MM.1S (cell line): Measurements from ENCODE around the gene EIF4E1B.

ENCODE experiments used
- DNase-seq: peaks from one replicate; pipeline ENCODE4 v3.0.0-alpha.2; 2015
- H2AFZ ChIP-seq: fragments of 300-600 bp; sonication (generic); 2 replicates; pipeline ENCODE4 v1.6.0; 2016; ENCODE audit warnings: antibody characterized with exemption, low read length
- H3F3A ChIP-seq: fragments of 300-600 bp; sonication (generic); 2 replicates; pipeline ENCODE4 v1.6.1; 2016; ENCODE audit warnings: mild to moderate bottlenecking, antibody characterized with exemption, low read length, moderate library complexity, mixed read lengths; ENCODE audit not compliant: insufficient read depth
- H3K27ac ChIP-seq: fragments of 300-600 bp; sonication (generic); 2 replicates; pipeline ENCODE4 v1.5.1; 2016; ENCODE audit warnings: mild to moderate bottlenecking, low read length
- H3K27me3 ChIP-seq: fragments of 300-600 bp; sonication (generic); replicated peaks from 2 replicates; pipeline ENCODE4 v1.6.0; 2016; ENCODE audit warnings: low read length; ENCODE audit not compliant: insufficient read depth
- H3K36me3 ChIP-seq: fragments of 300-600 bp; sonication (generic); replicated peaks from 2 replicates; pipeline ENCODE4 v1.6.1; 2016; ENCODE audit warnings: mild to moderate bottlenecking, low read length, mixed read lengths; ENCODE audit not compliant: insufficient read depth
- H3K4me1 ChIP-seq: fragments of 300-600 bp; sonication (generic); 2 replicates; pipeline ENCODE4 v1.6.1; 2016; ENCODE audit warnings: low read length, mixed read lengths
- H3K4me2 ChIP-seq: fragments of 300-600 bp; sonication (generic); 2 replicates; pipeline ENCODE4 v1.6.0; 2016; ENCODE audit warnings: low read depth, low read length
- H3K4me3 ChIP-seq: fragments of 300-600 bp; sonication (generic); 2 replicates; pipeline ENCODE4 v1.5.1; 2016; ENCODE audit warnings: low read length, mixed read lengths
- H3K79me2 ChIP-seq: fragments of 300-600 bp; sonication (generic); 2 replicates; pipeline ENCODE4 v1.6.1; 2016; ENCODE audit warnings: mixed run types, low read length, mixed read lengths
- H3K9ac ChIP-seq: fragments of 300-600 bp; sonication (generic); 2 replicates; pipeline ENCODE4 v1.6.1; 2016; ENCODE audit warnings: low read length, mixed read lengths
- H3K9me2 ChIP-seq: fragments of 300-600 bp; sonication (generic); replicated peaks from 2 replicates; pipeline ENCODE4 v1.6.1; 2016; ENCODE audit warnings: mild to moderate bottlenecking, low read length, mixed read lengths; ENCODE audit not compliant: insufficient read depth
- H3K9me3 ChIP-seq: fragments of 300-600 bp; sonication (generic); replicated peaks from 2 replicates; pipeline ENCODE4 v1.6.1; 2016; ENCODE audit warnings: mild to moderate bottlenecking, low read length, mixed read lengths; ENCODE audit not compliant: insufficient read depth
- H4K20me1 ChIP-seq: fragments of 300-600 bp; sonication (generic); 2 replicates; pipeline ENCODE4 v1.6.1; 2016; ENCODE audit warnings: mild to moderate bottlenecking, low read length, moderate library complexity, mixed read lengths; ENCODE audit not compliant: insufficient read depth
- EZH2 ChIP-seq: fragments of 300-600 bp; sonication (generic); optimal IDR thresholded peaks from 2 replicates; pipeline ENCODE3; 2017; ENCODE audit warnings: low read depth, mild to moderate bottlenecking, antibody characterized with exemption, low read length, mixed read lengths
- EZH2phosphoT487 ChIP-seq: fragments of 300-600 bp; sonication (generic); IDR thresholded peaks from 2 replicates; pipeline ENCODE4 v1.6.1; 2018; ENCODE audit warnings: antibody characterized with exemption, low read length
- TF ChIP-seq, protein P1 (sequence below): fragments of 300-600 bp; sonication (generic); IDR thresholded peaks from 2 replicates; pipeline ENCODE4 v1.5.1; 2016; ENCODE audit warnings: antibody characterized with exemption, low read length, mixed read lengths

EIF4E1B gene

DNA sequence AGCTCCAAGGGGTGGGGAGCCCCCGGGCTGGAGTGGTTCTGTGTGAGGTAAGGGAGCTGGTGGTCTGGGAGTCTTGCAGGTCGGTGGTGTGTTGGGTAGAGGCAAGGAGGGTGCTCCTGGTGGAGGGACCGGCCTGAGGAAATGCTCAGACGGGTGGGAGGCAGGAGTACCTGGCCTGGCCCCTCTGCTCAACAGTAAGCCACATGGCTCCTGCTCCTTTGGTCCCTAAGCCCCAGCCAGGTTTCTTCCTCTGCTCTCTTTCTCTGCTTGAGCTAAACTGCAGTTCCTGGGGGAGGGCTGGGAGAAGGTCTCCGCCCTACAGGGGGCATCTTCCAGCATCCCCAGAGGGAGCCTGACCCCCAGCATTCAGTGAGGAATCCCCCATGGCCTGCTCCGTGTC lies 34.0 kb downstream of the EIF4E1B start:
- H3K4me1 ChIP-seq: peaks cover 15% of the 10 kb centered on the region
- DNase-seq: no peak
- no peaks in the 10 kb centered on the region for H3K9me3 ChIP-seq
- H3K36me3 ChIP-seq: no peaks in the 10 kb centered on the region
- no peaks in the 10 kb centered on the region for H3K79me2 ChIP-seq
- H3K9ac ChIP-seq: no peak overlapping the region
- H3K27ac ChIP-seq: no peak overlapping the region
- H2AFZ ChIP-seq: no peak overlapping the region
- no peak overlapping the region for H3K4me2 ChIP-seq
- no peaks in the 10 kb centered on the region for H3K9me2 ChIP-seq
- no peak overlapping the region for H3K4me3 ChIP-seq
- peaks cover 44% of the 10 kb centered on the region for H3K27me3 ChIP-seq
- TF ChIP-seq EZH2phosphoT487 (no peak), EZH2 (no peak)
- TF ChIP-seq, protein P1, sequence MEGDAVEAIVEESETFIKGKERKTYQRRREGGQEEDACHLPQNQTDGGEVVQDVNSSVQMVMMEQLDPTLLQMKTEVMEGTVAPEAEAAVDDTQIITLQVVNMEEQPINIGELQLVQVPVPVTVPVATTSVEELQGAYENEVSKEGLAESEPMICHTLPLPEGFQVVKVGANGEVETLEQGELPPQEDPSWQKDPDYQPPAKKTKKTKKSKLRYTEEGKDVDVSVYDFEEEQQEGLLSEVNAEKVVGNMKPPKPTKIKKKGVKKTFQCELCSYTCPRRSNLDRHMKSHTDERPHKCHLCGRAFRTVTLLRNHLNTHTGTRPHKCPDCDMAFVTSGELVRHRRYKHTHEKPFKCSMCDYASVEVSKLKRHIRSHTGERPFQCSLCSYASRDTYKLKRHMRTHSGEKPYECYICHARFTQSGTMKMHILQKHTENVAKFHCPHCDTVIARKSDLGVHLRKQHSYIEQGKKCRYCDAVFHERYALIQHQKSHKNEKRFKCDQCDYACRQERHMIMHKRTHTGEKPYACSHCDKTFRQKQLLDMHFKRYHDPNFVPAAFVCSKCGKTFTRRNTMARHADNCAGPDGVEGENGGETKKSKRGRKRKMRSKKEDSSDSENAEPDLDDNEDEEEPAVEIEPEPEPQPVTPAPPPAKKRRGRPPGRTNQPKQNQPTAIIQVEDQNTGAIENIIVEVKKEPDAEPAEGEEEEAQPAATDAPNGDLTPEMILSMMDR: no peak
- no peaks in the 10 kb centered on the region for H4K20me1 ChIP-seq
- peaks cover 8% of the 10 kb centered on the region for H3F3A ChIP-seq

DNA sequence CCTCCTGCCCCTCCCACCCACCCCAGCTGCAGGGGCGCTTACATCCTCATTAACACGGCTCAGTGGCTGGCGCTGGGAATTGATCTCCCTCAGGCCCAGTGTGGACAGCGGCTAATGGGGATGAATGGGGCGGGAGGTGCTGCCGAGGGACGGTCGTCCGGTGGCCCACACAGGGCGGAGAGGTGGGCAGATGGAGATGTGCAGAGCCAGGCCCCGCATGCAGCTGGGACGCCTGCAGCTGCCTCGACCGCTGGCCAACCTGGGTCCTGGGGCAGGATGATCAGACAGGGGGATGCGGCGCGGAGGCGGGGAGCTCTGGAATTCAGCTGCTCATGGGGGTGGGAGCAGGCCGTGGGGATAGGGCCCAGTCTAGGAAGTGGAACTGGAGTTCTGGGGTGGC lies 34.4 kb downstream of the EIF4E1B start:
- no peaks in the 10 kb centered on the region for H4K20me1 ChIP-seq
- no peaks in the 10 kb centered on the region for H3K36me3 ChIP-seq
- H3K4me3 ChIP-seq: no peak overlapping the region
- H3K9ac ChIP-seq: no peak overlapping the region
- no peak overlapping the region for H3K4me2 ChIP-seq
- TF ChIP-seq EZH2: no peak
- TF ChIP-seq, protein P1: no peak
- TF ChIP-seq EZH2phosphoT487: no peak
- no peak overlapping the region for H3K27ac ChIP-seq
- peaks cover 8% of the 10 kb centered on the region for H3F3A ChIP-seq
- peaks cover 14% of the 10 kb centered on the region for H3K4me1 ChIP-seq
- H3K9me2 ChIP-seq: no peaks in the 10 kb centered on the region
- no peaks in the 10 kb centered on the region for H3K79me2 ChIP-seq
- H3K27me3 ChIP-seq: peaks cover 48% of the 10 kb centered on the region
- H2AFZ ChIP-seq: no peak overlapping the region
- DNase-seq: no peak
- H3K9me3 ChIP-seq: no peaks in the 10 kb centered on the region

DNA sequence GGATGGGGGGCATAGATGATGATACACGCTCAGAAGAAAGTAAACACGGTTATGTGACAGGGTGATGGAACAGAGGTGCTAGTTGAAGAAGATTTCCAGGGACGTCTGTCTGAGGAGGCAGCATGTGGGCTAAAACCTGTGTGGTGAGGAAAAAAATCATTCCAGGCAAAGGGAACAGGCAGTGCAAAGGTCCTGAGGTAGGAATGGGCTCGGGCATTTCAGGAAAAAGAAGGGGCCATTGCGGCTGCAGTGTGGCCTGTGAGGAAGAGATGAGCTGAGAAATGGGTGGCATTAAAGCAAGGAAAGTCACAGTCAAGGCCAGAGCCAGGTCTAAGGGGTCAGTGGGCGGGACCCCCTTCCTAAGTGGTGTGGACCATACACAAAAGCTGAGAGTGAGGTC lies 35.0 kb downstream of the EIF4E1B start:
- peaks cover 9% of the 10 kb centered on the region for H3K4me1 ChIP-seq
- no peaks in the 10 kb centered on the region for H3K9me2 ChIP-seq
- no peak overlapping the region for H2AFZ ChIP-seq
- no peak overlapping the region for H3K9ac ChIP-seq
- no peaks in the 10 kb centered on the region for H3K9me3 ChIP-seq
- peaks cover 50% of the 10 kb centered on the region for H3K27me3 ChIP-seq
- H4K20me1 ChIP-seq: no peaks in the 10 kb centered on the region
- H3K4me2 ChIP-seq: no peak overlapping the region
- H3K4me3 ChIP-seq: no peak overlapping the region
- no peaks in the 10 kb centered on the region for H3K36me3 ChIP-seq
- no peak for TF ChIP-seq EZH2phosphoT487
- TF ChIP-seq EZH2: no peak
- TF ChIP-seq, protein P1: no peak
- H3K79me2 ChIP-seq: no peaks in the 10 kb centered on the region
- DNase-seq: no peak
- H3F3A ChIP-seq: peaks cover 2% of the 10 kb centered on the region
- H3K27ac ChIP-seq: no peak overlapping the region
